ENCODE results near the gene MACROD2.

MACROD2 gene

GRCh38 chr20:14470231-14470899, 475.0 kb downstream of the MACROD2 start:
- DNase-seq (ENCODE audit: low read depth in 3 of 3), result no peak

- no peak for DNase-seq (ENCODE audit: low read depth in 3 of 3)
Measured at GRCh38 chr20:14470977-14471661, 475.8 kb downstream of the MACROD2 start.

- DNase-seq (ENCODE audit: low read depth in 3 of 3), result no peak
Measured at GRCh38 chr20:14477125-14477524, 481.8 kb downstream of the MACROD2 start.

- DNase-seq (ENCODE audit: low read depth in 3 of 3), result no peak
Measured at GRCh38 chr20:14478126-14478525, 482.8 kb downstream of the MACROD2 start.

- no peak for DNase-seq (ENCODE audit: low read depth in 3 of 3)
Measured at GRCh38 chr20:14481863-14482262, 486.5 kb downstream of the MACROD2 start.

GRCh38 chr20:14488212-14488611, 492.9 kb downstream of the MACROD2 start:
- DNase-seq (ENCODE audit: low read depth in 3 of 3), result no peak

GRCh38 chr20:14488756-14489479, 493.6 kb downstream of the MACROD2 start:
- no peak for DNase-seq (ENCODE audit: low read depth in 3 of 3)

- no peak for DNase-seq (ENCODE audit: low read depth in 3 of 3)
Measured at GRCh38 chr20:14489544-14489943, 494.2 kb downstream of the MACROD2 start.

- DNase-seq (ENCODE audit: low read depth in 3 of 3), result no peak
Measured at GRCh38 chr20:14491436-14491835, 496.1 kb downstream of the MACROD2 start.

GRCh38 chr20:14493408-14493807, 498.1 kb downstream of the MACROD2 start:
- DNase-seq (ENCODE audit: low read depth in 3 of 3), result no peak

- DNase-seq (ENCODE audit: low read depth in 3 of 3), result no peak
Measured at GRCh38 chr20:14494355-14494754, 499.0 kb downstream of the MACROD2 start.

GRCh38 chr20:14495066-14495465, 499.8 kb downstream of the MACROD2 start:
- DNase-seq (ENCODE audit: low read depth in 3 of 3), result no peak

- DNase-seq (ENCODE audit: low read depth in 3 of 3), result no peak
Measured at GRCh38 chr20:14497004-14497403, 501.7 kb downstream of the MACROD2 start.

GRCh38 chr20:14498772-14499171, 503.5 kb downstream of the MACROD2 start:
- no peak for DNase-seq (ENCODE audit: low read depth in 3 of 3)

- no peak for DNase-seq (ENCODE audit: low read depth in 3 of 3)
Measured at GRCh38 chr20:14505476-14505875, 510.2 kb downstream of the MACROD2 start.

GRCh38 chr20:14507711-14508110, 512.4 kb downstream of the MACROD2 start:
- DNase-seq (ENCODE audit: low read depth in 3 of 3), result no peak

- no peak for DNase-seq (ENCODE audit: low read depth in 3 of 3)
Measured at GRCh38 chr20:14510341-14510740, 515.0 kb downstream of the MACROD2 start.

- no peak for DNase-seq (ENCODE audit: low read depth in 3 of 3)
Measured at GRCh38 chr20:14512839-14513238, 517.5 kb downstream of the MACROD2 start.

- no peak for DNase-seq (ENCODE audit: low read depth in 3 of 3)
Measured at GRCh38 chr20:14518648-14519047, 523.3 kb downstream of the MACROD2 start.

- DNase-seq (ENCODE audit: low read depth in 3 of 3), result no peak
Measured at GRCh38 chr20:14521016-14521415, 525.7 kb downstream of the MACROD2 start.

GRCh38 chr20:14521436-14521835, 526.1 kb downstream of the MACROD2 start:
- DNase-seq (ENCODE audit: low read depth in 3 of 3), result no peak

- no peak for DNase-seq (ENCODE audit: low read depth in 3 of 3)
Measured at GRCh38 chr20:14522595-14522994, 527.3 kb downstream of the MACROD2 start.

- DNase-seq (ENCODE audit: low read depth in 3 of 3), result no peak
Measured at GRCh38 chr20:14523090-14523489, 527.8 kb downstream of the MACROD2 start.

Data from stimulated activated CD4-positive, alpha-beta T cell treated with anti-CD3 and anti-CD28 coated beads, TNF-alpha, amount 100 ng/mL, for 48 hours (primary cell).